GM12878 (cell line): ENCODE data around the gene ZNF41. TPM values are rescaled to one million over a fixed set of nuclear protein-coding genes. Genes with fewer than 3 reads are reported as not detected.

Source experiments
- ATAC-seq: fragments of 200-7000 bp; cut with Tn5 transposase; 3 replicates; pipeline ENCODE4 v1.9.1; 2020; ENCODE audit warnings: mild to moderate bottlenecking, moderate library complexity
- BruUV-seq: library from RNA; stranded (reverse); fragments of 400-500 nt; replicated peaks from 2 replicates; lab custom pipeline; 2021; lab: Mats Ljungman, UMichigan
- CTCF ChIA-PET: fragments of 300-600 bp; sonication (Branson Sonifier 250); formaldehyde crosslinking; extraction: SDS; loops from one replicate; lab custom pipeline; 2021; ENCODE audit warnings: inconsistent platforms; lab: Yijun Ruan, JAX
- POLR2A ChIA-PET: fragments of 350-600 bp; formaldehyde crosslinking; extraction: SDS; loops from one replicate; lab custom pipeline; 2021; ENCODE audit warnings: inconsistent platforms; lab: Charles Lee
- RAD21 ChIA-PET: fragments of 300-600 bp; sonication (Branson Sonifier 250); formaldehyde crosslinking; loops from one replicate; lab custom pipeline; 2023; ENCODE audit warnings: antibody characterized with exemption; ENCODE audit not compliant: unreplicated experiment; lab: Charles Lee
- SMC1A ChIA-PET: fragments of 300-600 bp; sonication (Branson Sonifier 250); formaldehyde crosslinking; loops from one replicate; lab custom pipeline; 2023; ENCODE audit not compliant: unreplicated experiment, uncharacterized antibody; lab: Charles Lee
- DNase-seq: peaks from one replicate; pipeline ENCODE4 v3.0.0-alpha.2; 2011; ENCODE audit warnings: low read depth, low spot score
- FAIRE-seq: peaks from 3 replicates; lab custom pipeline; 2011; peaks lifted over from hg19 to GRCh38; lab: Jason Lieb, UNC
- H2AFZ ChIP-seq: 2 replicates; pipeline ENCODE4 v1.6.0; 2011; ENCODE audit warnings: low read depth, low read length, control low read depth; ENCODE audit not compliant: control insufficient read depth
- H3K27ac ChIP-seq: 2 replicates; pipeline ENCODE4 v1.5.1; 2011; ENCODE audit warnings: control low read depth; ENCODE audit not compliant: control insufficient read depth, insufficient read depth
- H3K27me3 ChIP-seq, 2 experiments: replicated peaks in 1 of 2; 2 replicates each; pipeline versions ENCODE4 v1.6.0 to v1.6.1; 2011; ENCODE audit warnings: low read length in 1 of 2; ENCODE audit not compliant: control insufficient read depth in 2 of 2, insufficient read depth in 2 of 2
- H3K36me3 ChIP-seq, 2 experiments: 2 replicates each; pipeline ENCODE4 v1.5.1; 2011; ENCODE audit warnings: low read length in 1 of 2; ENCODE audit not compliant: control insufficient read depth in 2 of 2, insufficient read depth in 2 of 2
- H3K4me1 ChIP-seq: 2 replicates; pipeline ENCODE4 v1.6.1; 2011; ENCODE audit warnings: mild to moderate bottlenecking, low read length, moderate library complexity, mixed read lengths; ENCODE audit not compliant: control insufficient read depth, insufficient read depth
- H3K4me2 ChIP-seq: 2 replicates; pipeline ENCODE4 v1.6.0; 2011; ENCODE audit warnings: control low read depth; ENCODE audit not compliant: control insufficient read depth, insufficient read depth
- H3K4me3 ChIP-seq: fragments of 200-600 bp; sonication (generic); 2 replicates; pipeline ENCODE4 v1.5.1; 2016
- H3K79me2 ChIP-seq: 2 replicates; pipeline ENCODE4 v1.6.0; 2011; ENCODE audit warnings: low read length; ENCODE audit not compliant: control insufficient read depth, insufficient read depth
- H3K9ac ChIP-seq: 2 replicates; pipeline ENCODE4 v1.8.0; 2011; ENCODE audit warnings: low read length, control low read depth, mixed read lengths; ENCODE audit not compliant: control insufficient read depth, insufficient read depth
- H3K9me3 ChIP-seq: replicated peaks from 3 replicates; pipeline ENCODE4 v1.5.1; 2011; ENCODE audit warnings: mild to moderate bottlenecking, low read length; ENCODE audit not compliant: control insufficient read depth, insufficient read depth
- H4K20me1 ChIP-seq: 2 replicates; pipeline ENCODE4 v1.6.0; 2011; ENCODE audit not compliant: control insufficient read depth, insufficient read depth
- BCLAF1 ChIP-seq: fragments of 450-650 bp; IDR thresholded peaks from 2 replicates; pipeline ENCODE4 v1.6.1; 2017; ENCODE audit warnings: antibody characterized with exemption, mild to moderate bottlenecking, moderate library complexity
- ELK1 ChIP-seq: IDR thresholded peaks from 2 replicates; pipeline ENCODE4 v1.6.1; 2012; ENCODE audit warnings: low read depth, low read length, improper control_type of control experiment
- GATAD2B ChIP-seq: fragments of 450-650 bp; conservative IDR thresholded peaks from 2 replicates; pipeline ENCODE4 v1.6.1; 2017; ENCODE audit warnings: low read depth, mild to moderate bottlenecking, moderate library complexity
- HDGF ChIP-seq: fragments of 450-650 bp; IDR thresholded peaks from 2 replicates; pipeline ENCODE4 v1.6.1; 2016; ENCODE audit warnings: antibody characterized with exemption
- IKZF2 ChIP-seq, 2 experiments: fragments of 450-650 bp; IDR thresholded peaks; 2 replicates each; pipeline ENCODE4 v1.6.1; 2017; ENCODE audit warnings: mild to moderate bottlenecking in 2 of 2, moderate library complexity in 2 of 2
- MLLT1 ChIP-seq: fragments of 450-650 bp; IDR thresholded peaks from 2 replicates; pipeline ENCODE4 v1.6.1; 2016; ENCODE audit warnings: mild to moderate bottlenecking
- NFXL1 ChIP-seq: fragments of 450-650 bp; IDR thresholded peaks from 2 replicates; pipeline ENCODE4 v1.6.1; 2017; ENCODE audit warnings: antibody characterized with exemption, mild to moderate bottlenecking, borderline replicate concordance
- NR2C2 ChIP-seq: IDR thresholded peaks from 2 replicates; pipeline ENCODE4 v1.6.1; 2011; ENCODE audit warnings: borderline replicate concordance, low read depth; ENCODE audit not compliant: control insufficient read depth, insufficient read length
- RELA ChIP-seq: fragments of 450-650 bp; IDR thresholded peaks from 2 replicates; pipeline ENCODE4 v1.8.0; 2014; ENCODE audit warnings: borderline replicate concordance; ENCODE audit not compliant: partially characterized antibody
- TARDBP ChIP-seq: IDR thresholded peaks from 2 replicates; pipeline ENCODE4 v1.6.1; 2016; ENCODE audit warnings: borderline replicate concordance
- TBL1XR1 ChIP-seq: IDR thresholded peaks from 2 replicates; pipeline ENCODE4 v1.6.1; 2012; ENCODE audit warnings: low read depth, low read length, improper control_type of control experiment
- WGBS: methylation state at CpG from one replicate; pipeline ENCODE4 v1.1.6; 2016; ENCODE audit warnings: low lambda C conversion rate; ENCODE audit not compliant: insufficient replicate concordance, insufficient coverage; ENCODE audit errors: missing lambda C conversion rate; 5-methylcytosine and 5-hydroxymethylcytosine counted together
- in situ Hi-C: fragments of 300-500 bp; cut with MboI; formaldehyde crosslinking; loops from 9 replicates; pipeline ENCODE4 v1.14.3; 2018; ENCODE audit warnings: mixed read lengths
- intact Hi-C: fragments of 100-400 bp; cut with micrococcal nuclease; formaldehyde crosslinking; loops from one replicate; pipeline ENCODE4 v1.14.2; 2022; ENCODE audit not compliant: unreplicated experiment
- polyA plus RNA-seq, 11 experiments: library from polyadenylated mRNA; depleted of rRNA in 4 of 11; unstranded in 6 of 11; stranded (reverse) in 5 of 11; fragments of >200 nt; fragmentation: Nextera tagmentation in 4 of 11; fragmentation: Illumina TruSeq in 1 of 11; extraction: Ambion mirVana in 4 of 11; extraction: Trizol in 1 of 11; gene quantifications; 1 replicate in 1 of 11; 2 replicates in 10 of 11; pipeline versions ENCODE4 v1.2.1 to v1.2.3, GENCODE V29; 2011 to 2016; ENCODE audit warnings: inconsistent platforms in 2 of 11, missing spikeins in 2 of 11, low read depth in 1 of 11
- total RNA-seq, 4 experiments: library from RNA; depleted of rRNA in 3 of 4; stranded (reverse); fragments of >200 nt in 3 of 4; fragmentation: Illumina TruSeq in 1 of 4; extraction: Trizol in 1 of 4; gene quantifications; 2 replicates each; pipeline versions ENCODE4 v1.2.1 to v1.2.3, GENCODE V29; 2013 to 2021
- TF ChIP-seq, protein P1 (sequence below): IDR thresholded peaks from 2 replicates; pipeline ENCODE4 v1.6.1; 2012; ENCODE audit warnings: low read depth, low read length, improper control_type of control experiment
- TF ChIP-seq, protein P2 (sequence below): IDR thresholded peaks from 2 replicates; pipeline ENCODE4 v1.6.1; 2011; ENCODE audit warnings: low read depth, mild to moderate bottlenecking, low read length, moderate library complexity, borderline replicate concordance; ENCODE audit errors: extremely low read depth
- TF ChIP-seq, protein P3 (sequence below): fragments of 450-650 bp; IDR thresholded peaks from 2 replicates; pipeline ENCODE4 v1.6.1; 2017; ENCODE audit warnings: mild to moderate bottlenecking

ZNF41 gene
- total and polyA plus RNA-seq, 10 of the 15 experiments (the other 5 are each of a cell fraction or from before 2014, with no cell fraction given): 0.95 to 10.6 (median 7.5) TPM

DNA sequence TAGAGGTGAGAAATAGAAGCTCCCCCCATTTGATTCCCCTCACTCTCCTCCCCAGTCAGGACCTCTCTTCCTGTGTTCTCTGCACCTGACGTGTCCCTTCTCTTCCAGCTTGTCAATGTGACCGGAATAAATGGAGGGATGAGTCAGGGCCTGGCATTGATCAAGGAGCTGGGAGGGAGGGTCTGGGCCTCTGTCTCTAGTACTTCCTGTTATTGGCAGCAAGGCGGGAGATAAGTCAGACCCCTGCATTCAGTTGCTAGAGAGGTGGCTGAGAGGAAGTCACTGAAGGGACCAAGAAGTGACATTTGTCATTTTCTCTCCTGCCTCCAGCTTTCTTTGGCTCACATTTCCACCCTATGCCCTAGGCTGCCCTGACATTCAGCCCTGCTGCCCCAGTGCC, 35.1 kb upstream of the ZNF41 start:
- TF ChIP-seq MLLT1: no peak
- TF ChIP-seq NR2C2: no peak
- TF ChIP-seq, protein P1, sequence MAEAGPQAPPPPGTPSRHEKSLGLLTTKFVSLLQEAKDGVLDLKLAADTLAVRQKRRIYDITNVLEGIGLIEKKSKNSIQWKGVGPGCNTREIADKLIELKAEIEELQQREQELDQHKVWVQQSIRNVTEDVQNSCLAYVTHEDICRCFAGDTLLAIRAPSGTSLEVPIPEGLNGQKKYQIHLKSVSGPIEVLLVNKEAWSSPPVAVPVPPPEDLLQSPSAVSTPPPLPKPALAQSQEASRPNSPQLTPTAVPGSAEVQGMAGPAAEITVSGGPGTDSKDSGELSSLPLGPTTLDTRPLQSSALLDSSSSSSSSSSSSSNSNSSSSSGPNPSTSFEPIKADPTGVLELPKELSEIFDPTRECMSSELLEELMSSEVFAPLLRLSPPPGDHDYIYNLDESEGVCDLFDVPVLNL: no peak
- TF ChIP-seq GATAD2B: no peak
- TF ChIP-seq NFXL1: no peak
- TF ChIP-seq, protein P2, sequence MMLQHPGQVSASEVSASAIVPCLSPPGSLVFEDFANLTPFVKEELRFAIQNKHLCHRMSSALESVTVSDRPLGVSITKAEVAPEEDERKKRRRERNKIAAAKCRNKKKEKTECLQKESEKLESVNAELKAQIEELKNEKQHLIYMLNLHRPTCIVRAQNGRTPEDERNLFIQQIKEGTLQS: no peak
- TF ChIP-seq HDGF: no peak
- TF ChIP-seq IKZF2 (IDR thresholded peaks at IDR 0.05): no peak
- TF ChIP-seq RELA: no peak
- TF ChIP-seq BCLAF1: no peak
- no peak for TF ChIP-seq ELK1
- TF ChIP-seq, protein P3, sequence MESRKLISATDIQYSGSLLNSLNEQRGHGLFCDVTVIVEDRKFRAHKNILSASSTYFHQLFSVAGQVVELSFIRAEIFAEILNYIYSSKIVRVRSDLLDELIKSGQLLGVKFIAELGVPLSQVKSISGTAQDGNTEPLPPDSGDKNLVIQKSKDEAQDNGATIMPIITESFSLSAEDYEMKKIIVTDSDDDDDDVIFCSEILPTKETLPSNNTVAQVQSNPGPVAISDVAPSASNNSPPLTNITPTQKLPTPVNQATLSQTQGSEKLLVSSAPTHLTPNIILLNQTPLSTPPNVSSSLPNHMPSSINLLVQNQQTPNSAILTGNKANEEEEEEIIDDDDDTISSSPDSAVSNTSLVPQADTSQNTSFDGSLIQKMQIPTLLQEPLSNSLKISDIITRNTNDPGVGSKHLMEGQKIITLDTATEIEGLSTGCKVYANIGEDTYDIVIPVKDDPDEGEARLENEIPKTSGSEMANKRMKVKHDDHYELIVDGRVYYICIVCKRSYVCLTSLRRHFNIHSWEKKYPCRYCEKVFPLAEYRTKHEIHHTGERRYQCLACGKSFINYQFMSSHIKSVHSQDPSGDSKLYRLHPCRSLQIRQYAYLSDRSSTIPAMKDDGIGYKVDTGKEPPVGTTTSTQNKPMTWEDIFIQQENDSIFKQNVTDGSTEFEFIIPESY: no peak
- no peak for TF ChIP-seq TARDBP
- TF ChIP-seq TBL1XR1: no peak
- TF ChIP-seq, all 136 proteins: peak for 0
- Histone ChIP-seq H3K36me3 (no peaks in the 10 kb centered on the region), H4K20me1 (no peaks in the 10 kb centered on the region), H3K79me2 (no peaks in the 10 kb centered on the region), H2AFZ (peak overlapping the region; percentile 4; the same call in 1 of the 2 replicates), H3K4me3 (no peak overlapping the region), H3K27me3 (no peaks in the 10 kb centered on the region), H3K9ac (no peak overlapping the region), H3K27ac (no peak overlapping the region), H3K4me1 (no peaks in the 10 kb centered on the region), H3K9me3 (no peaks in the 10 kb centered on the region; the same call in 2 of the 3 replicates), H3K4me2 (no peak overlapping the region)
- no peak for FAIRE-seq
- in situ Hi-C loops: no loop called here
- ChIA-PET SMC1A (interaction anchor here (0.5 to 3.4 kb wide), 4 partner anchors 12 to 132 kb away, joined by 3 to 15 read pairs (median 6); partner anchors contain the start of gene ELK1), RAD21 (interaction anchor here (3.3 kb wide), 1 partner anchor 20 kb away, joined by 16 read pairs; no protein-coding TSS in a partner anchor), CTCF (interaction anchor here (1.1 to 12.6 kb wide), 2 partner anchors 20 to 126 kb away, joined by 3 to 178 read pairs; no protein-coding TSS in a partner anchor), POLR2A (interaction anchor here (0.9 kb wide), 1 partner anchor 21 kb away, joined by 3 read pairs; no protein-coding TSS in a partner anchor)
- WGBS: 46% methylated on average over 3 of the region's 3 CpGs
- no peak for ATAC-seq
- intact Hi-C loops: no loop called here
- no TSS peak for BruUV-seq
- DNase-seq: no peak
